Measurements from ENCODE around the gene TMEM121.
"Not testable (repeated sequence)": the region's sequence is repeated elsewhere in the genome, so short reads cannot be mapped to it uniquely, and the experiment has no call there.

Gene TMEM121

DNA sequence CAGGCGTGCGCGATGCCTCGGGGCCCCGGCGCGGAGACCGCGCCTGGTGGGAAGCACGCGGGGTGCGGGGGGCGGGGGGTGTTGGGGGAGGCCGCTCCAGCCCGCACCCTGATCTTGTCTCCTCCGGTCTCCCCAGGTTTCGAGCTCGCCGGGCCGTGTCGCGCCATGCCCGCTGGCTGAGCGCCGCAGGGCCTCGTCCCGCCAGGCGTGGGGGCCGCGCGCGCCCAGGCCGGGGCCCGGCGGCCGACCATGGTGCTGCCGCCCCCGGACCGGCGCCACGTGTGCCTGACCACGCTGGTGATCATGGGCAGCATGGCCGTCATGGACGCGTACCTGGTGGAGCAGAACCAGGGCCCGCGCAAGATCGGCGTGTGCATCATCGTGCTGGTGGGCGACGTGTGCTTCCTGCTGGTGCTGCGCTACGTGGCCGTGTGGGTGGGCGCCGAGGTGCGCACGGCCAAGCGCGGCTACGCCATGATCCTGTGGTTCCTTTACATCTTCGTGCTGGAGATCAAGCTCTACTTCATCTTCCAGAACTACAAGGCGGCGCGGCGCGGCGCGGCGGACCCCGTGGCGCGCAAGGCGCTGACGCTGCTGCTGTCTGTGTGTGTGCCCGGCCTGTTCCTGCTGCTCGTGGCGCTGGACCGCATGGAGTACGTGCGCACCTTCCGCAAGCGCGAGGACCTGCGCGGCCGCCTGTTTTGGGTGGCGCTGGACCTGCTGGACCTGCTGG lies 2.4 kb downstream of the TMEM121 start:
- no peak for DNase-seq

DNA sequence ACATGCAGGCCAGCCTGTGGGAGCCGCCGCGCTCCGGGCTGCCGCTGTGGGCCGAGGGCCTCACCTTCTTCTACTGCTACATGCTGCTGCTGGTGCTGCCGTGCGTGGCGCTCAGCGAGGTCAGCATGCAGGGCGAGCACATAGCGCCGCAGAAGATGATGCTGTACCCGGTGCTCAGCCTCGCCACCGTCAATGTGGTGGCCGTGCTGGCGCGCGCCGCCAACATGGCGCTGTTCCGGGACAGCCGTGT lies 2.9 kb downstream of the TMEM121 start:
- DNase-seq: no peak

GRCh38 chr14:105529569-105530284 lies 3.3 kb downstream of the TMEM121 start:
- no peak for DNase-seq

DNA sequence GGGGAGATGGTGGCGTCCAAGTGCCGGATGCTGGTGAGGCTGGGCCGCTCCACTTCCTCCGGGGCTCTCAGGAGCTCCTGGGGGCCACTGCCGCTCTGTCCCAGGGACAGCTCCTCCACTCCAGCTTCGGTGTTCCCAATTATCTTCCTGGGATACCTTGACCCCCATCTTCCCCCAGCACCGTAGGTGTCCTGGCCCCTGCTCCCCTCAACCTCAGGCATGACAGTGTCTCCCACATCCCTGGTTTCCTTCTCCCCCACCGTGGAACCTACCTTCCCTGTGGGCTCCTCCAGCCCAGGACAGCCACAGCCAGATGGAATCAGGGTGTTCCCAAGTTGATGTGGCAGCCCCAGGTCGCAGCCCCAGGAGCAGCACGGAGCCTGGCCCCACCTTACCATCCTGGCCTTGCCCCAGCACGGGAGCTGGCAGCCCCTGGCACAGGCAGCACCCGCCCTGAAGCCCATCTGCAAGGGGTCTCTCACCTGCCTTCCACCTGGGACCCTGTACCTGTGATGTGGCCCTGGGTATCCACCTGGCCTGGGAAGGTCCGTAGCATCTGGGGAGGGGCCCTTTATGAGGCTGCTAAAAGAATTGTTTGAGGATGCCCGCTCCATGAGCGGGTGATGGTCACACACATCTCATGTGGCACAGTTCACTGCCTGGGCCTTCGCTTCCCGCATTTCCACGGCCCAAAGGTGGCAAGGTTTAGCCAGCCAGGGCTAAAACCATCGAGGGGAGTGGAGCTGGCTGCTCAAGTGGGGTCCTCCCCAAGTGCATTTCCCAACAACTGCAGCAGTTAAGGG lies 4.1 kb downstream of the TMEM121 start:
- DNase-seq: no peak

GRCh38 chr14:105531088-105531893 lies 4.9 kb downstream of the TMEM121 start:
- DNase-seq: no peak

GRCh38 chr14:105531894-105532623 lies 5.7 kb downstream of the TMEM121 start:
- no peak for DNase-seq

DNA sequence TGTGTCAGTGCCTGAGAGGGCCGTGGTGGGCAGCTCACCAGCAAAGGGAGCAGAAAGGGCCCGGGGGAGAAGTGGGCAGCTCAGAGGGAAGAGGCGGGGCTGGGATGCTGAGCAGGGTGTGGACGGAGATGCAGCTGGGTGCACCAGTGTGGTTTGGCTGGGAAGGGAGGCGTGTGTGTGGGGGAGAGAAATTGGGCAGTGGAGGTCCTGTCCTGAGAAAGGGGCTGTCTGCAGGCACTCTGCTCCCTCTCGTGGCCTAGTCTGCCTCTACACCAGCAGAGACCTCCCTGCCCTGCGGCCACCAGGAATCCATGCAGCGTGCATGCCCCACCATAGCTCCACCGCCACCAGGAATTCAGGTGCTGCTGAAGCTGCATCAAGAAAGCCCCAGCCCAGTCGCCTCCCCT lies 6.4 kb downstream of the TMEM121 start:
- DNase-seq: peak; percentile 49

- DNase-seq: no peak
Observed at GRCh38 chr14:105533391-105533790, 7.0 kb downstream of the TMEM121 start.

DNA sequence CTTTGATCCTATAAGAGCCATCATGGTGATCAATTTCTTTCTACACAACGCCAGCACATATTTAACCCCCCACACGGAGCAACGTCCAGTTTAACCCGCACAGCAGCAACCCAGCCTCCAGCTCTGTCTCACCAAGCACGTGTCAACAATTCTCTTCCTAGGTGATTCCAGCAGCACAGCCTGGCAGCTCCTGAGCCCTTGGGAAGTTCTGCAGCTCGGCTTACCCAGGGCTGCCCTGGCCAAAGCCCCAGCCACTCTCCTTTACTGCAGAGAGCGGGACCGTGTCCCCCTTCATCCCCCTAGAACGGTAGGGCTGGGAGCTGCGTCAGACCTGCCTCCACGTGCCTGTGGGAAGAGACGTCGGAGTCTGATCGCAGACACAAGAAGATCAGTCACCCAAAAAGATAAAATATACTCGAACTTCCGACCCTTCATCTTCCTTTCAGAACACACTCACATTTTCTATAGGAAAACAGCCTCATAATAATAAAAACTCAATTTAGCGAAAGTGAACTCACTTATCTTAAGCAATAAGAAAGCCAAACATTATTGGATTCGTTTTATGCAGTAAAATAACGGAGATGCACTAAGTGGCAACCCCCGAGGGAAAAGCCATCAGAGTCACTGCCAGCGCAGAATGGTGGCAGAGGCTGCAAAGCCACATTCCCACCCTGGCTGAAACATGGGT lies 7.6 kb downstream of the TMEM121 start:
- DNase-seq: no peak

DNA sequence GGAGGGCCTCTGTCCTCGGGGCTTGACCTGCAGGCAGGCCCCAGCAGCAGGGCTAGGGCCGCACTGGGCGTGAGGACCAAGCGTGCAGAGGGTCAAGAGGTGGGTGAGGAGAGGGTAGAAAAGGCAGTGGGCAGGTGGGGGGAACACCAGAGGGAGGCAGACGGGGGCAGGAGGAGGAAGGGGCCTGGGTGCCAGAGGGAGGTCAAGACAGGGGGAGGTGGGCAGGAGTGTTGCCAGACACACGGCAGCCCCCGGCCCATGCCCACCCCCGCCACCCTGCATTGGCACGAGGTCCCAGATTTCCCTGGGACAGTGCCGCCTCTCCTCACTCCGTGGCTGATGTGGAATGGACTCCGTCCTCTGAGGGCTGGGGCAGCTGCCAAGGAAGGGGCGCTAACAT lies 8.2 kb downstream of the TMEM121 start:
- DNase-seq: no peak

DNA sequence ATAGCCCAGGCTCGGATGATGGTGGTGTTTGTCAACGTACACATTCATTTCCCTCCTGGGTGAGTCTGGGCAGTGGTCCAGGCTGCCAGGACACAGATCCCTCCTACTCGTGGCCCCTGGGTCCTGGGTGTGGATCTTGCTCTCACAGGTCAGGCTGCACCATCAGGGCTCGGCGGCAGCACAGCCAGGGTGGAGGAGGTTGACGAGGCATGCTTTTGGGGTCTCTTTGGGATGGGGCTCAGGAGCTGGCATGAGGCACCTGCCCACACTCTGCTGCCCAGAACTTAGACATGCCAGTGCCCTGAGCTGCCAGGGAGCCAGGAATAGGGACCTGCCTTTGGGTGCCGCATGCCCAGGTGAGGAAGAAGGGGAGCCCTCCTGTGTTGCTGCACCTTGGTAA lies 9.7 kb downstream of the TMEM121 start:
- DNase-seq: no peak

DNA sequence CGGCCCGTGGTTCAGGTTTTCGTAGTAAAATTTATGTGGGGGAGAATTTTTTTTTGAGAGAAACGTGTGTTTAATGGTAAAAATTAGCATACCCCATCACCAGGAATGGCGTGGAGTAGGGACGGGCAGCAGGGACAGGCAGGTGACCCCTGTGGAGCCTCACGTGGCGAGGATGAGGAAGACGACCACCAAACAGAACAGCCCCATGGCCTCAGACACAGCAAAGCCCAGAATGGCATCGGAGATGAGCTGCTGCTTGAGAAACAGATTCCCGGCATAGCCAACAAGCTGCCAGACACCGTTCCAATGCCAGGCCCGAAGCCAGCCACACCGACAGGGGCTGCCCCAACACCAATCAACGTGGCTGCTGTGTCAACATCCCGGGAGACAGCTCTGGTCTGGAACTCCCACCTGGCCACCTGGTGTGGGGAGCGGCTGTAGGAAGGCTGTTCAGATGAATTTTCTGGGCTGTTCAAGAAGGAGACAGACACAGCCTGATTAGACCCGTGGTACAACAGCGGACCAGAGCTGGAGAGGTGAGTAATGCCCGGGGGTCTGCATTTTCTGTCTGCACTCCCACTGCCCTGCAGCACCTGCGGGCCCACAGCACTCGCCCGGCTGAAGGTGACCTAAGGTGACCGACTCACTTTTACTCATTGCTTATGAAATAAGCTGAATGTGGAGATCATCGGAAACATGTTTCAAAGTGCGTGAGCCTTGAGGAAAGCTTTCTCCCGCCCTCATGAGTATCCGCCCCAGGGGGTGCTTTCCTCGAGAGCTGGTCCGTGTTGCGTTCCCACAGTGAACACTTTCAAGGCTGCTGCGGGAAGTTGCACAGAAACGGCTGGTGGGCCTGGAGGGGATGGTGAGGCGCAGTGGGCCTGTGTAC lies 10.6 kb downstream of the TMEM121 start:
- no peak for DNase-seq

GRCh38 chr14:105537580-105538474 lies 11.4 kb downstream of the TMEM121 start:
- DNase-seq: peak; percentile 62

DNA sequence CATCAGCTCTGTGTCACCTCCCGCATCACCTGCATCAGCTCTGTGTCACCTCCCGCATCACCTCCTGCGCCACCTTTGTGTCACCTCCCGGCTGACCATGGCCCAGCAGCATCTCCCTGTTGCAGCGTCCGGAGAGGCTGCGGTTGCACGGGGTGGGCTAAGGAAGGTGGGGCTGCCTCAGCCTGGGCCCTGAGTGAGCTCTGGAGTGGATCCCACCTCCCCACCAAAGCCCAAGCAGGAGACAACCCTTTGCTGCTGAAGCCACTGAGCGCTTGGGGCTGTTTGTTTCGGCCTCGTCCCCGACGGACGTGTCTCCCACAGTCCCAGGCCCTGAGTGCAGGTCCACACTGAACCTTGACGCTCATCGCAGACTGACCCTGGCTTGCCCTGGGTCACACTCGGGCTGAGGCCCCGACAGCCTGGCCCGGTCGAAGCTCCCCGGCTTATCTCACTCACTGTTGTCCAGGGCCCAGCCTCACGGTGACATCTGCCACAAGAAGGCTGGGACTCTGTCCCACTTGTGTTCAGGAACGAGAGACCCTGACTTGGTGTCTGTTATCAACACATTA lies 12.2 kb downstream of the TMEM121 start:
- no peak for DNase-seq

DNA sequence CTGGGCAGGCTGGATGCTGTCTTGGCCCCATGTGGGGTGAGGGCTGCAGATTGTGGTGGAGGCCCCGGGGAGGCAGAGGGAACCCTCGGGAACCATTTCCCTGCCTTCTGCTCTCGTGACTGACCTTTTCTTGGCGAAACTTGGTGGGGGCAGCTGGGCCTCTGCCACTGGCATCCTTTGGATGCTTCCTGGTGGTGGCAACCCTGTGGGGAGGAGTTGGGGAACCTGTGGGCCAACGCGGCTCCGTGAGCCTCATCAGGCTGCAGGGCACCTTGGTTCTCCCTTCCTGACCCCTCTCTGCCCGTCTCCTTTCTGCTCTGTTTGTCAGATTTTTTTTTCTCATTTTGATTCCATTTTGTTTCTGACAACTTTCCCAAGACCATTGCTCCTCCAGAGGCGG lies 14.4 kb downstream of the TMEM121 start:
- DNase-seq: no peak

DNA sequence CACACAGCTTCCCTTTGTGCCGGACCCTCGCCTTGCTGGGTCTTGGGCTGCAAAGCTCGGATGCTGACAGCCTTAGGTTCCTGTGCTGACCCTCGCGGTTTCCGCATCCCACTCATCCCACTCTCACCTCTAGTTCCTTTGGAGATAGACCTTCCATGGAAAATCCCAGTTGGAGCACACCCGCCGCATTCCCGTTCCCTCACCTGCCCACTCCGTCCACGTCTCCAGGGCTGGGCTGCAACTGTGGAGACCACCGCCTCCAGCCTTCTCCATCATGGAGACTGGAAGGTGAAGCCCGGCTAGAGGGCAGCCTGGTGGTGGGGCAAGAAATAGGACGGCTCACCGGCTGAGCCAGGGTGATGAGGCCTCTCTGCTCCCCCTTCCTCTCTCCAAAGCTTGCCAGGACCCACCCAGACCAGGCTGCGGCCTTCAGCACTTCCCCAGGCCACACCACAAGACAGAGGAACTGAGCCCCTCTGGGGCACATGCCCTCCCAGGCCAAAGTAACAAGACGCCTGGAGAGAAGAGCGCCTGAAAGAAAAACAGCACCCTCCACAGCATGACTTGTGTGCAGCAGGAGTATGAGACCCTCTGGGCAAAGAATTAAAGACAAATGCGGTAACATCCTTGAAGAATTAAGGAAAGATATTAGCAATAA lies 15.0 kb downstream of the TMEM121 start:
- peak; percentile 42 for DNase-seq

GRCh38 chr14:105545676-105546075 lies 19.3 kb downstream of the TMEM121 start:
- DNase-seq: not testable (repeated sequence)

DNA sequence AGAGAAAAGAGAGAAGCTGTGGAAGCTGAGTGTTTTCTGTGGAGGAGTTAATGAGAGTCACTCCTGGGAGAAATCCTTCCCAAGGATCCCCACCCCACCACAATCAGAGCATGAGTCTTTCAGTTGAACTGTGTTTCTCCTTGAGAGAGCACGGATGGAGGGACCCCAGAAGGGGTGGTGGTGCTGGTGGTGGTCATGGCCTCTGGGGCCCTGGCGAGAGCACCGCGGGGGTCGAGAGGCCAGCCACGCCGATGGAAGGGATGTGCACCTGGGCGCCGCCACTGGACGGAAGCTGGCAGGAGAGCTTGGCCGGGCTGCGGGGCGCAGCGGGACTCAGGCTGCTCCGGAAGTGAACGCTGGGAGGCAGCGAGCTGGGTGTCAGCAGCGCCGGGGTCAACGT lies 20.0 kb downstream of the TMEM121 start:
- DNase-seq: not testable (repeated sequence)

DNA sequence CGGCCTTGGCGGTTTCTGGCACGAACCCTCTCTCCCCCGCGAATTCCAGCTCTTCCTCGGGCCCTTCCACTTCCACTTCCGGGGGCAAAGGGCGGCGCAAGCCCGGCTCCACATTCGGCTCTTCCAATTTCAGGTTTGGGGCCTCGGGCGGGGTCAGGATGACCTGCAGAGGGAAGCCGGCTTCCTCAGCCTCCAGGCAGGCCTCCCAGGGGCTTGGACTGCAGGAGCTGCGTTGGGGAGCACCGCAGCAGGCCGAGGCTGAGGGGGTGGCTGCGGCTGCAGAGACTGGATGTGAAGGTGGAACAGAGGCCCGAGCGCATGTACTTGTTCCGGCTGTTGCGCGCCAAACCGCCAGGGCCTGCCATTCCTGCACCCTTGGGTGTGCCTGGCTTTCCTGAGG lies 20.7 kb downstream of the TMEM121 start:
- DNase-seq: not testable (repeated sequence)

All from hematopoietic multipotent progenitor cell treated with erythropoietin and hydrocortisone succinate and interleukin-3 and kit ligand, for 4 days (in vitro differentiated cells).